ENCODE data around the gene RBP3. TPM values are rescaled to one million over a fixed set of nuclear protein-coding genes. Genes with fewer than 3 reads are reported as not detected.

Gene RBP3
- total RNA-seq, 1 experiment from 2014 or later: not detected

DNA sequence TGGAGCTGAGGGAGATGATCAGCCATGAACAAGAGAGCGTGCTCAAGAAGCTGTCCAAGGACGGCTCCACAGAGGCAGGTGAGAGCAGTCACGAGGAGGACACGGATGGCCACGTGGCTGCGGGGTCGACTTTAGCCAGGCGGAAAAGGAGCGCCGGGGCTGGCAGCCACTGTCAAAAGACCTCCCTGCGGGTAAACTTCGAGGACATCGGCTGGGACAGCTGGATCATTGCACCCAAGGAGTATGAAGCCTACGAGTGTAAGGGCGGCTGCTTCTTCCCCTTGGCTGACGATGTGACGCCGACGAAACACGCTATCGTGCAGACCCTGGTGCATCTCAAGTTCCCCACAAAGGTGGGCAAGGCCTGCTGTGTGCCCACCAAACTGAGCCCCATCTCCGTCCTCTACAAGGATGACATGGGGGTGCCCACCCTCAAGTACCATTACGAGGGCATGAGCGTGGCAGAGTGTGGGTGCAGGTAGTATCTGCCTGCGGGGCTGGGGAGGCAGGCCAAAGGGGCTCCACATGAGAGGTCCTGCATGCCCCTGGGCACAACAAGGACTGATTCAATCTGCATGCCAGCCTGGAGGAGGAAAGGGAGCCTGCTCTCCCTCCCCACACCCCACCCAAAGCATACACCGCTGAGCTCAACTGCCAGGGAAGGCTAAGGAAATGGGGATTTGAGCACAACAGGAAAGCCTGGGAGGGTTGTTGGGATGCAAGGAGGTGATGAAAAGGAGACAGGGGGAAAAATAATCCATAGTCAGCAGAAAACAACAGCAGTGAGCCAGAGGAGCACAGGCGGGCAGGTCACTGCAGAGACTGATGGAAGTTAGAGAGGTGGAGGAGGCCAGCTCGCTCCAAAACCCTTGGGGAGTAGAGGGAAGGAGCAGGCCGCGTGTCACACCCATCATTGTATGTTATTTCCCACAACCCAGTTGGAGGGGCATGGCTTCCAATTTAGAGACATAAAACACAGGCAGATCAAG lies 22.6 kb upstream of the RBP3 start:
- peak overlapping the region; percentile 20 for H3K4me2 ChIP-seq (ENCODE audit: low read length)
- H2AFZ ChIP-seq (ENCODE audit: low read depth, low read length, poor library complexity, severe bottlenecking): no peak overlapping the region
- no peaks in the 10 kb centered on the region for H3K79me2 ChIP-seq (ENCODE audit: insufficient read depth, low read length)
- CTCF ChIA-PET: no interaction called here
- H4K20me1 ChIP-seq (ENCODE audit: insufficient read depth): no peaks in the 10 kb centered on the region
- DNase-seq (ENCODE audit: low read depth, low spot score) (no peak), ATAC-seq (no peak)
- intact Hi-C loops (cut with micrococcal nuclease): no loop called here
- H3K36me3 ChIP-seq (ENCODE audit: control insufficient read depth in 1 of 2, insufficient read depth in 2 of 2, low read length in 2 of 2): no peaks in the 10 kb centered on the region
- H3K4me3 ChIP-seq (replicated peaks in 1 of 2; ENCODE audit: low read depth in 1 of 2, low read length in 2 of 2): no peak overlapping the region
- H3K27ac ChIP-seq (ENCODE audit: low read depth, low read length): no peak overlapping the region
- no peak overlapping the region for H3K9ac ChIP-seq (ENCODE audit: low read length)
- H3K9me2 ChIP-seq (ENCODE audit: insufficient read depth): no peaks in the 10 kb centered on the region
- TF ChIP-seq JUND (IDR thresholded peaks at IDR 0.05) (no peak), RAD21 (IDR thresholded peaks at IDR 0.05; ENCODE audit: low read depth) (no peak), CEBPB (IDR thresholded peaks at IDR 0.05; ENCODE audit: low read depth) (no peak), FOSL1 (IDR thresholded peaks at IDR 0.05; ENCODE audit: low read depth) (no peak), EZH2 (IDR thresholded peaks at IDR 0.05) (no peak), YY1 (IDR thresholded peaks at IDR 0.05; ENCODE audit: extremely low read depth, insufficient replicate concordance, low read depth, low read length) (no peak), POLR2A (IDR thresholded peaks at IDR 0.05; ENCODE audit: borderline replicate concordance, extremely low read depth, insufficient read depth, insufficient read length) (no peak)
- TF ChIP-seq, protein P1, sequence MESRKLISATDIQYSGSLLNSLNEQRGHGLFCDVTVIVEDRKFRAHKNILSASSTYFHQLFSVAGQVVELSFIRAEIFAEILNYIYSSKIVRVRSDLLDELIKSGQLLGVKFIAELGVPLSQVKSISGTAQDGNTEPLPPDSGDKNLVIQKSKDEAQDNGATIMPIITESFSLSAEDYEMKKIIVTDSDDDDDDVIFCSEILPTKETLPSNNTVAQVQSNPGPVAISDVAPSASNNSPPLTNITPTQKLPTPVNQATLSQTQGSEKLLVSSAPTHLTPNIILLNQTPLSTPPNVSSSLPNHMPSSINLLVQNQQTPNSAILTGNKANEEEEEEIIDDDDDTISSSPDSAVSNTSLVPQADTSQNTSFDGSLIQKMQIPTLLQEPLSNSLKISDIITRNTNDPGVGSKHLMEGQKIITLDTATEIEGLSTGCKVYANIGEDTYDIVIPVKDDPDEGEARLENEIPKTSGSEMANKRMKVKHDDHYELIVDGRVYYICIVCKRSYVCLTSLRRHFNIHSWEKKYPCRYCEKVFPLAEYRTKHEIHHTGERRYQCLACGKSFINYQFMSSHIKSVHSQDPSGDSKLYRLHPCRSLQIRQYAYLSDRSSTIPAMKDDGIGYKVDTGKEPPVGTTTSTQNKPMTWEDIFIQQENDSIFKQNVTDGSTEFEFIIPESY (IDR thresholded peaks at IDR 0.05; ENCODE audit: extremely low read depth, insufficient replicate concordance, low read length): no peak
- RAD21 ChIA-PET (ENCODE audit: low non-redundant PET in 1 of 2, low total read pairs in 2 of 2, uncharacterized antibody in 2 of 2, unreplicated experiment in 2 of 2): no interaction called here
- no peaks in the 10 kb centered on the region for H3K27me3 ChIP-seq (ENCODE audit: insufficient read depth, low read length)
- POLR2A ChIA-PET: no interaction called here
- no peaks in the 10 kb centered on the region for H3K9me3 ChIP-seq (ENCODE audit: control insufficient read depth in 1 of 2, insufficient read depth in 1 of 2, low read depth in 1 of 2, low read length in 2 of 2)
- BruUV-seq (replicated peaks): no TSS peak
- H3K4me1 ChIP-seq (ENCODE audit: control insufficient read depth in 1 of 2, insufficient read depth in 2 of 2, low read length in 2 of 2): peaks cover 4 to 10% of the 10 kb centered on the region in 2 experiments; a peak in 2 of 4 replicates
